Stimulated activated CD8-positive, alpha-beta memory T cell treated with anti-CD3 and anti-CD28 coated beads, Interleukin-2, amount 100 ng/mL, for 1 hour (primary cell): ENCODE data around the gene PDE6H.

Source experiments
- DNase-seq, 2 donors: peaks; one replicate each; pipeline ENCODE4 v3.0.0-alpha.2; 2020; ENCODE audit warnings: low read depth in 2 of 2

PDE6H gene

DNA sequence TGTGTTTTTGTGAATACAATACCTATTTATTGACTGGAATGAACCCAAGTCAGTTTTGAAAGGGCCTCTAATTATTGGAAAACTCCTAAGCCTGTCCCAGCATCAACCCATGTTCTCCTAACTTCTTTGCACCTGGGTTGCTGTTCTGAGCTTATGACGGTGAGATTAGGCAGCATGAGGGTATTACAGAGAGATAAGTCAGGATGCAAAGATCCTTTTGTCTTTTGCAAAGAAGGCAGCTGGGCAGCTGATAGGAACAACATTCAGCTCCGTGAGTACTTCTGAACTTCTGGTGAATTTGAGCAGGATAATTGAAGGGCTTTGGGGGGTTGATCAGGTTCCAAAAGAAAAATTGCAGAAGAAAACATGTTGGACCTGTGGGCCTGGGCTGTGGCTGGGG is at the start of gene PDE6H:
Gene PDE6H, plus strand, starts transcription at position 227 of the 400 bp plus-strand sequence. CDS start 4,971 bp downstream, outside the sequence.
- no peak for DNase-seq

DNA sequence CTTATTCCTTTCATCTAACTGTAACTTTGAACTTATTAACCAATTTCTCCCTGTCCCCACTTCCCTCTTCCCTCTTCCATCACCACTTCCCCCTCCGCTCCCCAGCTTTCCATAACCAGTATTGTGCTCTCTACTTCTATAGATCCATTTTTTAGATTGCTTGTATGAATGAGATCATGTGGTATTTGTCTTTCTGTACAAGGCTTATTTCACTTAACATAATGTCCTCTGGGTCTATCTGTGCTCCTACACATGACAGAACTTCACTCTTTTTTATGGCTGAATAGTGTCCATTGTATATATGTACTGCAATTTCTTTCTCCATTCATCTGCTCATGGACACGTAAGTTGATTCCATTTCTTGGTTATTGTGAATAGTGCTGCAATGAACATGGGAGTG is 48.9 kb upstream of the PDE6H start:
- DNase-seq, result no peak

DNA sequence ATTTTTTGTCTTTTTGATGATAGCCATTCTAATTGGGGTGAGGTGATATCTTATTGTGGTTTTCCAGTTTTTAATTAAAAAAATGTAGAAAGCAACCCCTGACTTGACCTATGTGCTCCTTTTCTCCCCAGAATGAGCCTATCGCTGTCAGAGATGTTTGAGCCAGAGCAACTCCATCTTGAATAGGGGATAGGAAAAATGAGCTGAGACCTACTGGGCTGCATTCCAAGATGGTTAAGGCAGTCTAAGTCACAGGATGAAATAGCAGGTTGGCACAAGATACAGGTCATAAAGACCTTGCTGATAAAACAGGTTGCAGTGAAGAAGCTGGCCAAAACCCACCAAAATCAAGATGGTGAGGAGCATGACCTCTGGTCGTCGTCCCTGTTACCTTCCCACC is 48.3 kb upstream of the PDE6H start:
- DNase-seq, result no peak

GRCh38 chr12:14927267-14927666 is 45.6 kb upstream of the PDE6H start:
- DNase-seq, result no peak

DNA sequence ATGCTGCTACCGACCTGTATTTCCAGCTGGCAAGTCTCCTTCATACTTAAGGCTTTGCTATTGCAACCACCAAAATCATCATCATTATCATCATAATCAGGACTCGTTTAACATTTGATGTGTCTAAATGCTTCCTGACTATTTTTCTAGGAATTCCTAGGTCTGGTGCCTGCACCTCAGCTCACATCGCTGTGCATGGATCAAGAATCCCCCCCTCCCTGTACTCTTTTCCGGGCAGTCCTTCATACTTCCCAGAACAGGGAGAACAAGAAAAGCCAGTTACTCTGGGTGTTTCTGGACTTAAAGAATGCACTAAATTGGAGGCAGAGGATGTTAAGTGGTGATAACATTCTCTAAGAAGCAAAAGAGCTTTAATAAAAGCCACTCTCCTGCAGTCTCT is 43.9 kb upstream of the PDE6H start:
- DNase-seq, result no peak

GRCh38 chr12:14930299-14930698 is 42.5 kb upstream of the PDE6H start:
- DNase-seq, result no peak

GRCh38 chr12:14931359-14931758 is 41.5 kb upstream of the PDE6H start:
- no peak for DNase-seq

- DNase-seq, result no peak
Observed at GRCh38 chr12:14931791-14932560, 40.9 kb upstream of the PDE6H start.

DNA sequence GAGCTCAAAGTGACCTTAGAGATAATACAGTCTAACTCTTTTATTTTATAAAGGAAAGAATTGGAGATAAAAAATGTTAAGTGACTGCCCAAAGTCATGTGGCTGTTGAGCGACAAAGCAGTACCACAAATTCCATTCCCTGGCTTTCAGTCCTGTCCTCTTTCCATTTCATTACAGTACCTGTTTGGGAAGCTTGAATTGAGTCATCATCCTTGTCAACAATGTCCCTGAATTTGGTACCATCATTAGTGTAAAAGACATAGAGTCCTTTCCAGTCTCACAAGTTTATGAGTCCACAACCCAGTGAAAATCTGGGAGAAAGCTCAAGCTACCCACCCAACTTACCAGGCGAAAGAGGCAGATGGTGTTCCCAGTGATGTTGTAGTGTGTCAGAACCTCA is 38.3 kb upstream of the PDE6H start:
- DNase-seq, result no peak

DNA sequence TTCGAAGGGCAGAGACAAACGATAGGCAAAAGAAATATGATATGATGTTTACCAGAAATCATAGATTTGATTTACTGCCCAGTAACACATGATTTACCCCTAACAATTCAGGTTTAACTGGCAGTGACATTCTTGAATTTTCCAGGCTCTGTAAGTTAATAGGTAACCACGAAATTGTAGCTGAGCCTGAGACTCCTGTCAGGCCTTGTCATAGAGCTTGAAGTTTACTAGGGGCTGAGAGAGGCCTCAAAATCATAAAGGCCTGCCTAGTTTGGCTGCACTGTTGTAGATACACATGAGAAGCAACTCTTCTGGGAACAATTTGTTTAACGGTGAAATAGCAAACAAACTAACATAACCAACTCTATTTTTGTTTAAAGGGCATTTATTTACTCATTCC is 37.8 kb upstream of the PDE6H start:
- no peak for DNase-seq

DNA sequence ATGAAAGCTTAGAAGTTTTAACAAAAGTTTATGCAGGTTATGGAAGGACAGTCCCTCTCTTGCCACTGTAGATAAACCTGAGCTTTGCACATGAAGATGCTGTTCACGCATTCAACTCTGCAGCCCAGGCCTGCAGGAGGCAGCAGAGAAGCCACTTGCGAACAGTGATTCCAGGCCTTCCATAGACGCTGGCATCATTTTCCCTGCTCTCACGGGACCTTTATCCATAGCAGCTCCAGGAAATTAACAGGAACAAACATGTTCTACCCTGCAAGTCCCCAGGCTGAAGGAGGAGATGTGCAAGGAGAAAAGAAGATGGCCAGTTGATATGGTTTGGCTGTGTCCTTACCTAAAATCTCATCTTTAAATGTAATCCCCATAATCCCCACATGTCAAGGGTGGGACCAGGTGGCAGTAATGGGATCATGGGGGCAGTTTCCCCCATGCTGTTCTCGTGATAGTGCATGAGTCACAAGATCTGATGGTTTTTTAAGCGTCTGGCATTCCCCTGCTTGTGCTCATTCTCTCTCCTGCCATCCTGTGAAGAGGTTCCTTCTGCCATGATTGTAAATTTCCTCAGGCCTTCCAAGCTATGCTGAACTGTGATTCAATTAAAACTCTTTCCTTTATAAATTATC is 36.5 kb upstream of the PDE6H start:
- DNase-seq, result no peak

DNA sequence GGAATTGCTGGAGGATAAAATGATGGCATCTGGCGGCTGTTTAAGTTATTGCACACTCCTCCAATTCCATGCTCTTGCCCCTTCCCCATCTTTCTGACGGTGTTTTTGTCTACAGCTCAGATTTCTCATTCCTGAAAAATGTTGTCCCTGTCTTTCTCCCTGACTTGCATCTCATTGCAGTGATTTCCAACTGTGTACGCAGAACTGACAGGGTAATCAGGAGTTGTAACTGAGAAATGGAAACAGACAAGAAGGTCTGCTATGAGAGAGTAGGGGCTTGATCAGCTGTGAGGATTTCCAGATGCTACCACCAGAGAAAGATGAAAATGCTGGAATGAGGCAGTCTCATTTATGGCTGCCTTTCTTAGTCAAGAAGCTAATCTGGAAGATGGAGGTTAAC is 35.8 kb upstream of the PDE6H start:
- DNase-seq, result no peak

- no peak for DNase-seq
Observed at GRCh38 chr12:14937689-14938088, 35.2 kb upstream of the PDE6H start.

GRCh38 chr12:14938301-14938700 is 34.5 kb upstream of the PDE6H start, which contains the start of gene ERP27:
Gene ERP27 (minus strand): TSS chr12:14938537. CDS start chr12:14938508, 29 bp downstream.
- DNase-seq, result no peak

DNA sequence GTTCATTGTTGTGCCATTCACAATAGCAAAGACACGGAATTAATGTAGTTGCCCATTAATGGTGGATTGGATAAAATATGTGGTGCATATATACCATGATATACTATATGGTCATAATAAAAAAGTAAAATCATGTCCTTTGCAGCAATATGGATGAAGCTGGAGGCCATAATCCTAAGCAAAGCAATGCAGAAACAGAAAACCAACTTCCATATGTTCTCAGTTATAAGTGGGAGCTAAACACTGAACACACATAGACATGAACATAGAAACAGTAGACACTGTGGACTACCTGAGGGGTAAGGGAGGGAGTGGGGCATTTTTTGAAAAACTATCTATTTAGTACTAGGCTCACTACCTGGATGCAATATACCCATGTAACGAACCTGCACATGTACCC is 31.5 kb upstream of the PDE6H start:
- DNase-seq, result no peak

- no peak for DNase-seq
Observed at GRCh38 chr12:14942196-14942931, 30.5 kb upstream of the PDE6H start.

- DNase-seq, result no peak
Observed at GRCh38 chr12:14946162-14946561, 26.7 kb upstream of the PDE6H start.

DNA sequence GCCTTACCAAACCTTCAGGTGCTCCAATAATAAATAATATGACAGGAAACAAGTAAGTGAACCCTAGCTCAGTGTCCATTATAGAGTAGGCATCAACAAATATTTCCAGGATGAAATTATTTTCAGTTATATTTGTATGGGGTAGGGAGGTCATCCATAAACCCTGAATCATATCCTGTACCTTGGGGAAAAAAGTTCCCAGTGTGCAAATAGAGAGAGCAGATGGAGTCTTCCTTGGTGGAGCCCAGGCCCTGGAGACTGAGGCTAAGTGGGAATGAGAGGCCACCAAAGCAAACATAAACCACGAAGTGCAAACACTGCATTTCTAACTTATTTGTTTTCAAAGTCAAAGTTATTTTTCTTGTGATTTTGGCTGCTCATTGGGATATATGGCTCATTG is 26.0 kb upstream of the PDE6H start:
- no peak for DNase-seq

DNA sequence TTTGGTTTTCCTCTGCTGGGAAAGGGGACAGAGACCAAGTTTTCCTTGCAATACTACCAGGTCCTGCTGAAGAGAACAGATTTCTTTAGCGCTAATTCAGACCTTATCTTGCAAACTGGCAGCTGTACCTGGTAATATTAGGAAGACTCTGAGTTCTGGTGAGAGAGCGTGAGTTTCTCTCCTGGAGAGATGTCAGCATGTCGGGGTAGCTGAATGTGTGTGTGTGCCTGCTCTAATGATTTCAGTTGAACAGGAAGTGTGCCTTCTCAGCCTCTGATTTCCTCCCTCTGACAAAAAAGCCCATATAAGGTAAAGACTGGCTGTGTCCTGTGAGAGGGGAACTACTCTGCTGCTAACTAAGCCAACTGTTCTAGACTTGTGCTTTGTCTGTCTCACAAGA is 24.2 kb upstream of the PDE6H start:
- no peak for DNase-seq

- no peak for DNase-seq
Observed at GRCh38 chr12:14949631-14950030, 23.2 kb upstream of the PDE6H start.

DNA sequence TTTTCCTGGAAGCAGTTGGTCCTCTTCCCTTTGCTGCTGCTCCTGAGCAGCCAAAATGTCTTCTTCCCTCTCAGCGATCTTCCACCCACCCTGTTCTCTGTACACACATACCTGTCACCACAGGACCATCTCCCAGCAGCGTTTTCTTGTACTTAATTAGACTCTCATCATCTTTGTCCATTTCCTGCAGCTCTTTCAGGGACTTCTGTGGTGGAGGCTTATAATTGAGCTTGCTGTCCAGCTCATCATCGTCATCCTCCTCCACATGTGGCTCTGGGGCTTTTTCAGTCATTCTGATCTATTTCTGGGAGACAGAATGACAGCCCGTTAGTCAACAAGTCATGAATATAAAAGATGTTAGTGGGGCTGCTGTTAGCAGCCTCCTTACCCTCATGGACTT is 22.4 kb upstream of the PDE6H start:
- no peak for DNase-seq

DNA sequence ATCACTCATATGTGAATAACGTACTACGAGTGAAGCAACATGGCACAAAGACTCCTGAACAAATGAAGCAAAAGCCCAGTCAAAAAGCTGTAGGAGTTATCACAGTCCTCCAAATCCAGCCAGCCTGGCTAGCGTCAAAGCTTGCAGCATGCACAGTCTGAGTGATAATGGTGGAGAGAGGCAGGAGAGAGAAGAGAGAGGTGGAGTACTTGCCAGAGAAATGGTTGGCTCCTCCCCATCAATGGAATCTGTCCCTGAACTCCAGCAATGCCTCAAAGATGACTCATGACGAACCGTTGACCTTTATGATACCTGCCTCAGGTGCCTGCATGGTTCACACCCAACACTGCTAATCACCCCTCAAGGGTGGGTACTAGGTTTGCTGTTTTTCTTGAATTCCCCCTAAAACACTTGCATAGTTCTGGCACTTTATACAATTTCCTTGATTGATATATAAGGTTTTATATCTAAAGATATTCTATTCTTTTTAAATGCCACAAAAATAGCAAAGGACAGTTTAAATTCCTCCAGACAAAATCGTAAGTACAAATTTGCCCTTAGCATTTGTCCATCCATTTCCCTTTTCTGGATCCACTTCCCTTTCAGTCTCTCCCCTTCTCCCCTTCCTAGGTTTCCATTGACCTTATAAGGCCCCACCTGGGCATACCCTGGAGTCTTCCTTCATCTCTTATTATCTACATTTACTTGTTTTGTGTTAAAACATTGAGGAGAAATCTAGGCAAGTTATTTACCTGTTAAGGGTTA is 21.7 kb upstream of the PDE6H start:
- DNase-seq, result no peak
